HG03469 (cell line): ENCODE results near the gene MYCN.
"Not testable (repeated sequence)": the region's sequence is repeated elsewhere in the genome, so short reads cannot be mapped to it uniquely, and the experiment has no call there.

ENCODE experiments used
- ATAC-seq: cut with Tn5 transposase; IDR thresholded peaks from one replicate; pipeline ENCODE4 v1.9.1; 2021; ENCODE audit warnings: mild to moderate bottlenecking, moderate library complexity, moderate number of reproducible peaks; ENCODE audit not compliant: unreplicated experiment

The MYCN gene

DNA sequence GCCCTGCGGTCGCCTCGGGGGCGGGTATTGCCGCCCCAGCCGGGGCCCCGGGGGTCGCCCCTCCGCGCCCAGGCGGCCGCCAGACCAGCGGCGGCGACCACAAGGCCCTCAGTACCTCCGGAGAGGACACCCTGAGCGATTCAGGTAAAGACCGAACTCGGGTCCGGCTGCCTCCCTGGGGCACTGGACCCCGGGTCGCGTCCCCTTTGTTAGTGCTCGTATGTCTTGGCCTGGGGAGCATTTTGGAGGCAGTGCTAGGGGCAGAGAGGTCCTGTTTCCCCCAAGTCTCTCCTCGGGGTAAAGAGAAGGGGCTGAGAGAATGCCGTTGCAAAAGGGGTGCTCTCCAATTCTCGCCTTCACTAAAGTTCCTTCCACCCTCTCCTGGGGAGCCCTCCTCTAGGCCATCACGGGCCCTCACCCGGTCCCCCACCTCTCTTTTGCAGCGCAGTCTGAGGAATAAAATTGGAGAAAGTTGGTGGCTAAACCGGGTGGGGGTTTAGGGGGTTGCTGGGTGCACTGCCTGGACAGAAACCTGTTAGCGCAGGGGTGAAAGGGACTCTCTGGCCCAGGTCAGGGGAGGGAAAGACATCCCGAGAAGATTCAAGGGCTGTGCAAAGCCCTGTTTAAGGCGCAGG is 2.5 kb downstream of the MYCN start:
- no peak for ATAC-seq

DNA sequence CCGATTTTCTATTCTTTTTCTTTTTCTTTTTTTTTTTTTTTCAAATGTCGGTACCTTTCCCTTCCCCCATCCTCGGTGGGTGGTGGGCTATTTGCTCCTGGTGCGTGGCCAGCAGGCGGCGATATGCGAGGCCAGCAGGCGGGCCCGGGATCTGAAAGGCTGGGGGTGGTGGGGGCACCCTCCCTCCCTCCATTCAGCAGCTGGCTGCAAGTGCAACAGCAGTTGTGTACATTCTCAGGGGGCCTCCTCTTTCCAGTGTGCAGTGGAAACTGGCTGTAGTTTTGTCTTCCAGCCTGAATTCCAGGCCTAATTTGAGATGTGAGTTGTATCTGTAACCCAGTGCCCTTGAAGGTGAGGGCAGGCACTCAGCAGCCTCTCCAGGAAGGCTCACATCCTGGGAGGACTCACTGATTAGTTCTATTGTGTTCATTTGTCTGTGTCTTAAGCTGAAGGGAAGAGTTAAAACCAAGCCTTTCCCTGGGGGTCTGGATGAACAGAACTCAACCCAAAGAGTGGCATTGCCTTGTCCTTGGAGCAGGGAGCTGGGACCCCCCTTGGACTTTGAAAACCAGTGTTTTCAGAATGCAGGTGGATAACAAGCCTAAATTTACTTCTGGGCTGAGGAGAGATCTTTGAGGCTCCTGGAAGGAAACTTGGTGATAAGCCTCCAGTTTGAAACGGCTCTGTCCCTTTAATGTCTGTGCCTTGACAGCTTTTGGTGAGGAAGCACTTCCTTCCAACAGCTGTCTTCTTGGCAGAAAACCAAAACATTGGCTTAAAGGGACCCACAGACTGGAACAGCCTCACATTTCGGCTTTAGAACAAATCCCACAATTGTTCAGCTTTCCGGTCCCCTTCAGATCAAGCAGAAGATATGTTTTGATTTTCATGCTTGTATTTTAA is 3.3 kb downstream of the MYCN start:
- no peak for ATAC-seq

DNA sequence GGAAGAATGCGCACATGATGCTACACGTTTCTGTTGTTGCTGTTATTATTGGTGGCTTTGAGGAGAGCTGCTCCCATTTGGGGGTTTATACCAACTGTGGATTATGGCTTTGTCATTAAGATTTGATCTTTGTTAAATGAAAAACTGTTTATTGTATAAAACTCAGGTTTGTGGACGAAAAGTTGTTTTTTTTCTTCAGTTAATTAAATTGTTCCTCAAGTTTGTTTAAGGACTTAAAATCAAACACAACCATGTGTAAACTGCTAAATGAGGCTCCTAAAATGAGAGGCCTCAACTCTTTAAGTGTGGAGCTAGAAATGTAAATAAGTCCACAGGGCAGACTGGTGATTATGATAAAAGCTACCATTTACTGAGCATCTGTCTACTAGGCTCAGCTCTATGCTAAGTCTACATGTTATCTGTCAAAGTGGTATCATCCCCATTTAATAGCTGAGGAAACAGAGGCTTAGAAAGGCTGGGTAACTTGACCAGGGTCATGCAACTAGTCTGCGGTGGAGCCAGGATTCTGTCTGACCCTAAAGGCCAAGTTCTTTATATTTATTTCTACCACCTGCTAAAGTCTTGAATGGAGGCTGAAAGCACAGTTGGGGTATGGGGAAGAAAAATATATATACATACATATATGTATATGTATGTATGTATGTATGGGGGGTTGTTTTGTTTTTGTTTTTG is 4.1 kb downstream of the MYCN start:
- ATAC-seq = no peak

DNA sequence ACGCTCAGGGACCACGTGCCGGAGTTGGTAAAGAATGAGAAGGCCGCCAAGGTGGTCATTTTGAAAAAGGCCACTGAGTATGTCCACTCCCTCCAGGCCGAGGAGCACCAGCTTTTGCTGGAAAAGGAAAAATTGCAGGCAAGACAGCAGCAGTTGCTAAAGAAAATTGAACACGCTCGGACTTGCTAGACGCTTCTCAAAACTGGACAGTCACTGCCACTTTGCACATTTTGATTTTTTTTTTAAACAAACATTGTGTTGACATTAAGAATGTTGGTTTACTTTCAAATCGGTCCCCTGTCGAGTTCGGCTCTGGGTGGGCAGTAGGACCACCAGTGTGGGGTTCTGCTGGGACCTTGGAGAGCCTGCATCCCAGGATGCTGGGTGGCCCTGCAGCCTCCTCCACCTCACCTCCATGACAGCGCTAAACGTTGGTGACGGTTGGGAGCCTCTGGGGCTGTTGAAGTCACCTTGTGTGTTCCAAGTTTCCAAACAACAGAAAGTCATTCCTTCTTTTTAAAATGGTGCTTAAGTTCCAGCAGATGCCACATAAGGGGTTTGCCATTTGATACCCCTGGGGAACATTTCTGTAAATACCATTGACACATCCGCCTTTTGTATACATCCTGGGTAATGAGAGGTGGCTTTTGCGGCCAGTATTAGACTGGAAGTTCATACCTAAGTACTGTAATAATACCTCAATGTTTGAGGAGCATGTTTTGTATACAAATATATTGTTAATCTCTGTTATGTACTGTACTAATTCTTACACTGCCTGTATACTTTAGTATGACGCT is 5.8 kb downstream of the MYCN start:
- ATAC-seq = no peak

DNA sequence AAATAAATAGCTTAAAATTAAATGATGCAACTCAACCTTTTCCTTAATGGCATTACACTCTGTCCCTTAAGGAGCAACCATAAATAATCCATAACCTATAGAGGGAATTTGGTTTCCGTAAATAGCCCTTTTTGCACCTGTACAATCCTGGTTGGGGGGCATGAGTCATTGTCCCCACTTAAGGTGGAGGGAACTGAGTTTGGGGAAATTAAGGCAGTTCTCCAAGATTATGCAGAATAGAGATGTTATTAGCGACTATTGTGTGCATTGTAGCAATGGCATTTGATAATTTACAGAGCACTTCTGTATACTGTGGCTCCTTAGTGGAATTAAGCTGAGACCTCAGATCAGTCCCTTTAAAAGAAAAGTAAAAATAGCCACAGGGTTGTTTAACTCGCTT is 6.6 kb downstream of the MYCN start:
- no peak for ATAC-seq

DNA sequence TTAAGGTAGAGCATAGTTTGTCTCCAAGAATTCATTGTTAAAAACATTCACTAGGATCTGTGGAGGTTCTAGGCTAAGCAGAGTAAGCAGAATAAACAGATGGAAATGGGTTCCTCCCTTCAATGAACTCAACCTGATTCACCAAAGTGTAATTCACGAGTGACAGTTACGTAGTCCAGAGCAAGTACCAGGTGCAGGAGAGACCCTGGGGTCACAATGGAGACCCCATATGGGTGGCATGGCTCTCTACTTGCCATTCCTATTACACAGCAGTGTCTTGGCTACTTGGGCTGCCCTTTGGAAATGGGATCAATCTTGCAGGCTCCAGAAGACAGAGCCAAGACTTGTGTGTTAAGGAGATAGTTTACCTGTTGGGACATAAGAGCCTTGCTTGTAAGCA is 7.1 kb downstream of the MYCN start:
- ATAC-seq = no peak

DNA sequence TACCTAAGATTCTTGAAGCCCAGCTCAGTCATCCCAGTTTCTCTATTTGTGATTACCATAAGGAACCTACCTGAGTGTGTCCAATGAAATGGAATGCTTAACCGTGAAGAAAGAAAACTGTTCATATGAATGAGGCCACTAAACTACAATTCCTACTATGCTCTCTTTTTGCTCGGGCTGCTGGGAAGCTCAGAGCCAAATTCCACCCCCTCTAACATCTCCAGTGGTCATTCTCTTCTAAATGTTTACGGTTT is 8.3 kb downstream of the MYCN start:
- ATAC-seq = no peak

DNA sequence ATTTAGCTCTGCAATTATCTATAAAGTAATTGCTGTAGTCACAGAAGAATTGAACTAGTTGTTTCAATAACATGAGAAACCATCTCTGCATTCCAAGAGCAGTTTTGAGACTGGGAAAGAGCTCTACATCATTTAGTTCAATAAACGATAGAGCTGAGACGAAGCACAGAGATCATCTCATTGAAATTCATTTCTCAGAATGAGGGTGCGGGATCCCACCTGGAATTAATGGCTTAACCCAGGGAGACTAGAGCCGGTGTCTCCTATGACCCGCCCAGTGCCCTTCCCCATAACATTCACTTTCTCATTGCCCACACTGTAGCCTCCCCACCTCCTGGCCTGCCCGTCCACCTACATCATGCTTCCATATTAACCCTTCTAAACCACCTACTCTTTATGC is 8.8 kb downstream of the MYCN start:
- no peak for ATAC-seq

DNA sequence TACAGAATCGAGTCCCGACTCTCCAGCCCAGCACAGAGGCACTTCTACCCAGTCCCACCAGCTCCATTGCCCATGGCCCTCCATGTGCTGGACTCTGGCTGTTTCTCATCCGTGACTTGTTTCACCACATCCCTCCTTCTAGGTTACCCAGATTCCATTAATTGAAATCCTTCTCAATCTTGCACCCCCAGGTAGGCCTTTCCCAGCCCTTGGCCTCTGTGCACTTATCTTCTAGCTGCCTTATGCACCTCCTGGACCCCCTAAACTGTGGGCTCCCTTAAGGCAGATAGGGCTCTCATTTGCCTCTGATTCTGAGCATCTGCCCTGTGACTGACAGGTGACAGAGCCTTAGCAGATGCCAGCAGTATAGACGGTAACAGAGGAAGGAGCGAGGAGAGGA is 9.2 kb downstream of the MYCN start:
- ATAC-seq = no peak

DNA sequence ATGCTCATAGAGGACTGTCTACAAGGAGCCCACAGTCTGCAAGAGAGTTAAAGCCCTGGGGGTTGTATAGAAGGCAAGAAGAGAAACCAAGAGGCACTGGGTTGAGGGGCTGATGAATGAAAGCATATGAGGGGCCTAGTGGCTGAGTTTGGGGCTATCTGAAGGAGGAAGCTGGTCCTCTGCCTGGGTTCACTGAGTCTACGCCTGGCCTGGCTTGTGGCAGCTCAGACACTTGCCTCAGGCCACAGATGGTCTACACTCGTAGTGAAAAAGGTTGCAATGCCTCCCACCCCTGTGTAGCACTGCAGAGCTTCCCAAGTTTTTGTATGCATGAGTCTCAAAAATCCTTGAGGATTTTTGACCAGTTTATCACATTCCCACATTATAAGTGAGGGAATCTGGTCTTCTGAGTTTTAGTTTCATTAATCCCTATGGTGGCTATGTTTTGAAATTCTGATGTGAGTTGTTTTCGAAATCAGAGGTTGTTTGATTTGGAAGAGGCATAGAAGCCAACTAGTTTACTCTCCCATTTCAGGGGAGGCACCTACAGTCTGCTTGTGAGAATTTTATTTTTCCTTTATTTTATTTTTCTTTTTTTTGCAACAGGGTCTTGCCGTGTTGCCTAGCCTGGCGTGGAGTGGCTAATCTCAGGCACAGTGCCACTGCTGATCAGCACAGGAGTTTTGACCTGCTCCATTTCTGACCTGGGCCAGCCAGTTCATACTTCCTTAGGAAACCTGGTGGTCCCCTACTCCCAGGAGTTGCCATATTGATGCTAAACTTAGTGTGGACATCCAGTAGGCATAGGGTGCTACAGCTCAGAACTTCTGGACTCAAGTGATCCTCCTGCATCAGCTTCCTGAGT is 10.0 kb downstream of the MYCN start:
- ATAC-seq = no peak

DNA sequence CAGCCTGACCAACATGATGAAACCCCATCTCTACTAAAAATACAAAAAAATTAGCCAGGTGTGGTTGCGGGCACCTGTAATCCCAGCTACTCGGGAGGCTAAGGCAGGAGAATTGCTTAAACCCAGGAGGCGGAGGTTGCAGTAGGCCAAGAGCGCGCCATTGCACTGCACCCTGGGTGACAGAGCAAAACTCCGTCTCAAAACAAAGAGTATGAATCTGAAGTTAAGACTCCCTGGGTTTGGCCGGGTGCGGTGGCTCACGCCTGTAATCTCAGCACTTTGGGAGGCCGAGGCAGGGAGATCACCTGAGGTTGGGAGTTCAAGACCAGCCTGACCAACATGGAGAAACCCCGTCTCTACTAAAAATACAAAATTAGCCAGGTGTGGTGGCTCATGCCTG is 11.6 kb downstream of the MYCN start:
- not testable (repeated sequence) for ATAC-seq

DNA sequence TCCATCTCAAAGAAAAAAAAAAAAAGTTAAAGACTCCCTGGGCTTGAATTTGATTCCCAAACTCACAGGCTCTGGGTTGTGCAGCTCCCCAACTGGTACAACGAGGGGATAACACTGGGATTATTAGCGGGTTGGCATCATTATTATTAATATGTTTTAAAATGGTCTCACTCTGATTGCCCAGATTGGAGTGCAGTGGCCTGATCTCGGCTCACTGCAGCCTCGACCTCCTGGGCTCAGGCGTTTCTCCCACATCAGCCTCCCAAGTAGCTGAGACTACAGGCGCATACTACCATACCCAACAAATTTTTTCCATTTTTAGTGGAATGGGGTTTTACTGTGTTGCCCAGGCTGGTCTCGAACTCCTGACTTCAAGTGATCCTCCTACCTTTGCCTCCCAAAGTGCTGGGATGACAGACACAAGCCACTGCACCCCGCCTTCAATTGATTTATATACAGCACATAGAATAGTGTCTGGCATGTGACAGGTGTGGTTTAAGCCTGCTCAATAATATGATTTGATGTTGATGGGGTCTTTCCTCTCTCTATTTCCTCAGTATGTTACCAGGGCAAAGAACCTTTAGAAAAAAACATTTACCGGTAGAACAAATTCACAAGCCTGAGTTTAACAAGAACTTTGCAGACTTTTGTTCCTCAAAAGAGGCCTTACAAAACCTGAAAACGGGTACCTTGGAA is 12.2 kb downstream of the MYCN start:
- ATAC-seq = no peak

DNA sequence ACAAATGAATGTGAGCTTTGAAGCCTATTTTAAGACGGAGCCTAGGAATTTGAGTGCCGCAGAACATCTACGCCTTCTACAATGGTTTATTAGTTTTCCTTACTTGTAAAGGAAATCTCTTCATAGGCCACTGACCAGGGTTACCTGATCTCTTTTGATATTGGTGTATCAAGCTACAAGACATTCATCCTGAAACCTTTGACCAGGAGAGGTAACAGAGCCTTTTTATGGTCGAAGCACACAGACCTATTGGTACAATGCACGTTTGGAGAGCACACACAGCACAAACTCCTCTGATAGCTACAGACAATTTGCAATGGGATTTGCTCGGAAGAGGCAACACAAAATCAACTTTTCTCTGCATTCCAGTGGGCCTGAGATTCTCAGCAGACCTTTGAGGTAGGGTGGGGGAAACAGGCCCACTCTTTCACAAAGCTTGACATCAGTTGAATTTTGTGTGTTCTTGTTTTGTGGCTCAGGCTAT is 12.8 kb downstream of the MYCN start:
- ATAC-seq = no peak

DNA sequence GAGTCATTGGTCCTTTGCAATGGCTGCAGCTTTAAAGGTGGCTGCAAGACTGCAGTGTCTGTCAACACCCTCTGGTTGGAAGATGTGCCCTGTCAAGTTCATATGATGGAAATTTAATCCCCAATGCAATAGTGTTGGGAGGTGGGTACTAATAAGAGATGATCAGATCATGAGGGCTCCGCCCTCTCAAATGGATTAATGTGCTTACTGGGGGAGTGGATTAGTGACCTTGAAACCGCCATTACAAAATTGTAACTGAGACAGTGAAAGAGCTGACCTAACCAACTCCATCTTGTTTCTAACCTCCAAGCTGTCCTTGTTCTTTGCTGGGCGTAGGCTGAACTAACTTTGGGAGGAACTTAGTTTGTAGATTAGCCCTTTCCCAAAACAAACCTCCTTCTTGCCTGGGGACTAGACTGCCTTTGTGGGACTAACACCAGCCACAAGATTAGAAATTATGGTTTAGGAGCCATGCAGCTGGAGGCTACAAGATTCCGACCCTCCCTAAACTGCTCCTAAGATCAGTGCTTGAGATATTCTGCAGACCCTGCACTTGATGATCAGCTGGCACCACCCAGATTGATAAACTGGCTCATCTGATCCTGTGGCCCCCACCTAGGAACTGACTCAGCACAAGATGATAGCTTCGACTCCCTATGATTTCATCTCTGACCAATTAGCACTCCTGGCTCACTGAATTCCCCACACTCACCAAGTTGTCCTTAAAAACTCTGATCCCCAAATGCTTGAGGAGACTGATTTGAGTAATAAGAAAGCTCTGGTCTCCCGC is 13.7 kb downstream of the MYCN start:
- no peak for ATAC-seq

DNA sequence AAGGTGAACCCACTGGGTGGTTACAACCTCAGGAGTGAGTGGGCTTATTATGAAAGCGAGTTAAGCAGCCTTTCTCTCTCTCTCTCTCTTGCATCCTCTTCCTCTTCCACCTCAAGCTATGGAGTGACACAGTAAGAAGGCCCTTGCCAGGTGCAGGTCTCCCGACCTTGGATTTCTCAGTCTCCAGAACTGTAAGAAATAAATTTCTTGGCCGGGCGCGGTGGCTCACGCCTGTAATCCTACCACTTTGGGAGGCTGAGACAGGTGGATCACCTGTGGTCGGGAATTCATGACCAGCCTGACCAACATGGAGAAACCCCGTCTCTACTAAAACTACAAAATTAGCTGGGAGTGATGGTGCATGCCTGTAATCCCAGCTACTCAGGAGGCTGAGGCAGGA is 14.4 kb downstream of the MYCN start:
- ATAC-seq = no peak

DNA sequence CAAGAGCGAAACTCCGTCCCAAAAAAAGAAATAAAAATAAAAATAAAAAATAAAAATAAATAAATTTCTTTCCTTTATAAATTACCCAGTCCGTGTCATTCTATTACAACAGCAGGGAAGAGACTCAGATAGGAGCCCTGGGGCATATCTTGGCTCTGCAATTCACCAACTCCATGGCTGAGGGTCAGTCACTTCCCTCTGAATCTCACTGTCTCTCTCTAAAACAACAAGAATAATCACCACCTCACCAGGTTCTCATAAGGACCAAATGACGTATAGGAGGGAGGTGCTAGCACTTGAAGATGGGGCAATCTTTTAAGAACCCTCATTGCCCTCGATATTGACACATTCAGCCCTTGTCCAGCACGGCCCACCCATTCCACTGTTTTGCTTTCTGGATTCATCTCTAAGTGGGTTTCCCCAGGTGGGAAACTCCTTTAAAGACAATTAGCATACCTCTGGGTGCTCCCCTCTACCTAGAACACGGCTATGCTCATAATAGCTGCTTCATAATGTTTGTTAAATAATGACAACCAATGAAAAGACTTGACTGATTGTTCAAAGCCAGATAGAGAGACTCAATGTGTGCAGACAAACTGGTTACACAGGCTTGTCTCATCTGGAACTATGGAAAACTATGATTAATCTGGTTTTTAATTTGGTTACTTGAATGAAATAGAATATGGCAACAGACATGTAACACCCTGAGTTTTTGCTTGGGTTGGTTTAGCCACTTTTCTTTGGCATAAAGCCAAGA is 15.1 kb downstream of the MYCN start:
- no peak for ATAC-seq

DNA sequence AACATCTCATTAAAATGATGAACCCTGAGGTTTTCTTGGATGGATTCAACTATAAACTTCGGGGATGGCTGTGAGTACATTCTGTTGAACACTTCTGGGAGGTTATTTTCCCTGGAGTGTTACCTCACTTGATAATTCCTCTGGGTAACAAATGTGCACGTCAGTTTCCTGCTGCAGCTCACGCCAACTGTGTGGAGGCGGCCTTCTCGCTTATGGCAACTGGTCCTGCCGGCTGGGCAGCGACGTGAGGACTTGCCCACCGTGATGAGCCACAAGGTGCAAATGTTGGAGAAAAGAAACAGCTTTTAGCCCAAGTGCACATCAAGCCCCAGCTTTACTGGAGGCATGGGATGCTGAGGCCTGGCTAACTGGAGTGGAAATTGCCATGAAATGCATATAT is 15.9 kb downstream of the MYCN start:
- no peak for ATAC-seq
